Astrocyte (in vitro differentiated cells and primary cell): Measurements from ENCODE around the gene ROBO2. TPM values are rescaled to one million over a fixed set of nuclear protein-coding genes. Genes with fewer than 3 reads are reported as not detected.

Source experiments
- DNase-seq: peaks from one replicate; pipeline ENCODE4 v3.0.0-alpha.2; 2010; ENCODE audit warnings: low read depth
- FAIRE-seq: peaks from 2 replicates; lab custom pipeline; 2011; peaks lifted over from hg19 to GRCh38; lab: Jason Lieb, UNC
- H2AFZ ChIP-seq: 2 replicates; pipeline ENCODE4 v1.6.0; 2012; ENCODE audit warnings: low read depth, low read length, inconsistent platforms
- H3K27ac ChIP-seq: 2 replicates; pipeline ENCODE4 v1.5.1; 2011; ENCODE audit warnings: low read depth, low read length, inconsistent platforms
- H3K27me3 ChIP-seq: 2 replicates; pipeline ENCODE4 v1.6.0; 2011; ENCODE audit warnings: low read length, inconsistent platforms; ENCODE audit not compliant: insufficient read depth
- H3K36me3 ChIP-seq: 2 replicates; pipeline ENCODE4 v1.5.1; 2011; ENCODE audit warnings: low read length, inconsistent platforms; ENCODE audit not compliant: insufficient read depth
- H3K4me1 ChIP-seq: 2 replicates; pipeline ENCODE4 v1.5.1; 2011; ENCODE audit warnings: low read length, inconsistent platforms; ENCODE audit not compliant: insufficient read depth
- H3K4me2 ChIP-seq: 2 replicates; pipeline ENCODE4 v1.6.0; 2012; ENCODE audit warnings: low read length, inconsistent platforms
- H3K4me3 ChIP-seq: 2 replicates; pipeline ENCODE4 v1.5.1; 2011; ENCODE audit warnings: low read depth, mild to moderate bottlenecking, low read length, inconsistent platforms; ENCODE audit not compliant: insufficient read depth
- H3K79me2 ChIP-seq: 2 replicates; pipeline ENCODE4 v1.6.0; 2012; ENCODE audit warnings: mild to moderate bottlenecking, low read length, inconsistent platforms; ENCODE audit not compliant: insufficient read depth
- H3K9ac ChIP-seq: 2 replicates; pipeline ENCODE4 v1.6.0; 2012; ENCODE audit warnings: mild to moderate bottlenecking, low read length, inconsistent platforms
- H3K9me3 ChIP-seq: 2 replicates; pipeline ENCODE4 v1.5.1; 2012; ENCODE audit warnings: low read depth, mild to moderate bottlenecking, low read length, inconsistent platforms; ENCODE audit not compliant: insufficient read depth
- H4K20me1 ChIP-seq: 2 replicates; pipeline ENCODE4 v1.6.0; 2012; ENCODE audit warnings: low read length, inconsistent platforms; ENCODE audit not compliant: insufficient read depth
- H3K27ac Mint-ChIP-seq: one replicate; pipeline ENCODE4 v1.8.0; 2021; ENCODE audit warnings: mild to moderate bottlenecking, mixed read lengths; ENCODE audit not compliant: unreplicated experiment
- H3K27me3 Mint-ChIP-seq: one replicate; pipeline ENCODE4 v1.8.0; 2021; ENCODE audit warnings: low read depth, mixed read lengths; ENCODE audit not compliant: unreplicated experiment
- H3K36me3 Mint-ChIP-seq: one replicate; pipeline ENCODE4 v1.8.0; 2021; ENCODE audit warnings: low read depth, mixed read lengths; ENCODE audit not compliant: unreplicated experiment
- H3K4me1 Mint-ChIP-seq: one replicate; pipeline ENCODE4 v1.8.0; 2021; ENCODE audit warnings: low read depth, mixed read lengths; ENCODE audit not compliant: unreplicated experiment
- H3K4me3 Mint-ChIP-seq: one replicate; pipeline ENCODE4 v1.8.0; 2021; ENCODE audit warnings: mild to moderate bottlenecking, moderate library complexity, mixed read lengths; ENCODE audit not compliant: unreplicated experiment
- H3K9me3 Mint-ChIP-seq: one replicate; pipeline ENCODE4 v1.8.0; 2021; ENCODE audit warnings: mild to moderate bottlenecking, mixed read lengths; ENCODE audit not compliant: unreplicated experiment
- CTCF ChIP-seq: IDR thresholded peaks from 2 replicates; pipeline ENCODE4 v1.5.1; 2011; ENCODE audit warnings: low read depth, mild to moderate bottlenecking, inconsistent platforms, low read length, moderate library complexity; ENCODE audit not compliant: insufficient read depth
- EZH2 ChIP-seq: IDR thresholded peaks from 2 replicates; pipeline ENCODE4 v1.6.1; 2012; ENCODE audit warnings: mild to moderate bottlenecking, low read length, inconsistent platforms; ENCODE audit not compliant: insufficient read depth
- total RNA-seq: library from RNA; stranded (reverse); gene quantifications from 2 replicates; pipeline ENCODE4 v1.2.1, GENCODE V29; 2021

Gene ROBO2
- total RNA-seq, 1 donor from 2014 or later, result 1.4 TPM

- DNase-seq (no peak), FAIRE-seq (no peak)
- Histone ChIP-seq H3K36me3 (no peaks in the 10 kb centered on the region), H4K20me1 (no peaks in the 10 kb centered on the region), H3K4me1 (no peaks in the 10 kb centered on the region), H2AFZ (no peak overlapping the region), H3K27ac (no peak overlapping the region), H3K9ac (no peak overlapping the region), H3K27me3 (no peaks in the 10 kb centered on the region), H3K4me2 (no peak overlapping the region), H3K4me3 (no peak overlapping the region), H3K79me2 (no peaks in the 10 kb centered on the region), H3K9me3 (no peaks in the 10 kb centered on the region)
- Mint-ChIP-seq H3K36me3 (no peaks in the 10 kb centered on the region), H3K9me3 (no peaks in the 10 kb centered on the region), H3K4me3 (no peak overlapping the region), H3K4me1 (no peaks in the 10 kb centered on the region), H3K27ac (no peak overlapping the region), H3K27me3 (peaks cover 1% of the 10 kb centered on the region)
- TF ChIP-seq EZH2 (no peak), CTCF (no peak)
Observed at GRCh38 chr3:77342688-77343087, 302.8 kb downstream of the ROBO2 start.

- no peak overlapping the region for H2AFZ ChIP-seq
- no peaks in the 10 kb centered on the region for H4K20me1 ChIP-seq
- no peaks in the 10 kb centered on the region for H3K4me1 ChIP-seq
- no peaks in the 10 kb centered on the region for H3K36me3 ChIP-seq
- no peak for TF ChIP-seq CTCF
- TF ChIP-seq EZH2, result no peak
- H3K9me3 Mint-ChIP-seq, result no peaks in the 10 kb centered on the region
- H3K27ac ChIP-seq, result no peak overlapping the region
- no peak overlapping the region for H3K4me3 ChIP-seq
- DNase-seq (no peak), FAIRE-seq (no peak)
- no peak overlapping the region for H3K9ac ChIP-seq
- no peaks in the 10 kb centered on the region for H3K27me3 ChIP-seq
- H3K4me3 Mint-ChIP-seq, result no peak overlapping the region
- no peaks in the 10 kb centered on the region for H3K9me3 ChIP-seq
- no peaks in the 10 kb centered on the region for H3K79me2 ChIP-seq
- H3K4me2 ChIP-seq, result no peak overlapping the region
- no peak overlapping the region for H3K27ac Mint-ChIP-seq
- peaks cover 1% of the 10 kb centered on the region for H3K27me3 Mint-ChIP-seq
- H3K36me3 Mint-ChIP-seq, result no peaks in the 10 kb centered on the region
- H3K4me1 Mint-ChIP-seq, result no peaks in the 10 kb centered on the region
Observed at GRCh38 chr3:77345009-77345408, 305.1 kb downstream of the ROBO2 start.

- Mint-ChIP-seq H3K27ac (no peak overlapping the region), H3K4me1 (no peaks in the 10 kb centered on the region), H3K36me3 (no peaks in the 10 kb centered on the region), H3K4me3 (no peak overlapping the region), H3K27me3 (peaks cover 1% of the 10 kb centered on the region), H3K9me3 (no peaks in the 10 kb centered on the region)
- Histone ChIP-seq H3K4me3 (no peak overlapping the region), H3K27ac (no peak overlapping the region), H3K4me2 (no peak overlapping the region), H3K9me3 (no peaks in the 10 kb centered on the region), H3K4me1 (no peaks in the 10 kb centered on the region), H3K79me2 (no peaks in the 10 kb centered on the region), H4K20me1 (no peaks in the 10 kb centered on the region), H2AFZ (peak overlapping the region; percentile 32), H3K9ac (no peak overlapping the region), H3K27me3 (no peaks in the 10 kb centered on the region), H3K36me3 (no peaks in the 10 kb centered on the region)
- DNase-seq, result no peak
- no peak for FAIRE-seq
- no peak for TF ChIP-seq EZH2
- TF ChIP-seq CTCF, result peak; percentile 26
Observed at GRCh38 chr3:77348244-77348855, 308.5 kb downstream of the ROBO2 start.
